ENCODE data around the gene CEP104. TPM values are rescaled to one million over a fixed set of nuclear protein-coding genes. Genes with fewer than 3 reads are reported as not detected.

The CEP104 gene
- total and polyA plus RNA-seq, 2 donors: 17.0 to 20.3 TPM

DNA sequence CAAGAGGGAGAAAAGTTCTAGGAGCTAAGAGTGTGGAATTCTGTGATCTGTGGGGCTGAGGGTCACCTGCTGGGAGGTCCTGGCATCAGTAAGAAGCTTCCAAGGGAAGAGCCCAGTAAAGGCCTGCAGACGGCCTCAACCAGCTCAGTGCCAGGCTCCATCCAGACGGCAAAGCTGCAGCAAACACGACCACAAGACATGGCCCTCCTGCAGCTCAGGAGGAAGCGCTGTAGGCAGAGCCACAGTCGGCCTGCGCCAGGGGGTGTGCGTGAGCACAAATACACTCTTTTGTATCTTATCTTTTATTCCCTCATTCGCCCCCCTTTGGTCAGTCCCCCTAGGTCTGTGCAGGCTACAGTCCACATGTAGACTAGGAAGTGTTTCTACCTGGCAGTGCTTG is 29.7 kb upstream of the CEP104 start:
- Histone ChIP-seq H3K4me1 (ENCODE audit: insufficient read depth) (no peaks in the 10 kb centered on the region), H3K4me3 (ENCODE audit: low read depth, low read length) (no peak overlapping the region), H3K36me3 (ENCODE audit: insufficient read depth) (peaks cover 4% of the 10 kb centered on the region), H3K27ac (ENCODE audit: low read depth) (no peak overlapping the region)
- no peak for DNase-seq (ENCODE audit: extremely low spot score)
- WGBS: 90% methylated on average over 8 of the region's 8 CpGs

DNA sequence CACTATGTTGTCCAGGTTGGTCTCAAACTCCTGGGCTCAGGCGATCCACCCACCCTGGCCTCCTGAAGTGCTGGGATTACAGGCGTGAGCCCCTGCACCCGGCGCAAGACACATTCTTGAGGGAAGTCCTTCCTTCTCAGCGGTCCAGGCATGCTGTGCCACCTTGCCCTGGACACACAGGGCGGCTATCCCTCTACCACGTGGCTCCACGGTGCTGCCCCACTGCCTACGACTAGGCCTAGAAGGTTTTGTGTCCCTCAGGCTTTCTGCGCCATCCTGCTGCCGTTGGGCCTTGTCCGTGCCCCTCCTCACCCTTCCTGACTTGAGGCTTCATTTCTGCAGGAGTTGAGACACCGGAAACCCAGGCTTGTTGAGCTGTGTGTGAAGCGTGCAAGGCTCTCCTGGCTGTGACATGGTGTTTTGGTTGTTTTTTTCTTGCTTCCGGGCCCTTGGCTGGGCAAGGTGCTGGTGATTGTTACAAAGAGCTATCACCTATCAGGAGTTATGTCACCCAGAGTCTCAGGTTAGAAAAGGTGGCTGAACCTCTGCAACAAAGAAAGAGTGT is 29.2 kb upstream of the CEP104 start:
- Histone ChIP-seq H3K4me1 (ENCODE audit: insufficient read depth) (no peaks in the 10 kb centered on the region), H3K36me3 (ENCODE audit: insufficient read depth) (peaks cover 4% of the 10 kb centered on the region), H3K27ac (ENCODE audit: low read depth) (no peak overlapping the region), H3K4me3 (ENCODE audit: low read depth, low read length) (no peak overlapping the region)
- WGBS: 92% methylated on average over 15 of the region's 15 CpGs
- no peak for DNase-seq (ENCODE audit: extremely low spot score)

- Histone ChIP-seq H3K4me3 (ENCODE audit: low read depth, low read length) (no peak overlapping the region), H3K27ac (ENCODE audit: low read depth) (no peak overlapping the region), H3K4me1 (ENCODE audit: insufficient read depth) (no peaks in the 10 kb centered on the region), H3K36me3 (ENCODE audit: insufficient read depth) (peaks cover 4% of the 10 kb centered on the region)
- 82% methylated on average over 7 of the region's 7 CpGs for WGBS
- DNase-seq (ENCODE audit: extremely low spot score): no peak
Observed at GRCh38 chr1:3885611-3886010, 28.6 kb upstream of the CEP104 start.

- Histone ChIP-seq H3K36me3 (ENCODE audit: insufficient read depth) (no peaks in the 10 kb centered on the region), H3K4me1 (ENCODE audit: insufficient read depth) (no peaks in the 10 kb centered on the region), H3K27ac (ENCODE audit: low read depth) (no peak overlapping the region), H3K4me3 (ENCODE audit: low read depth, low read length) (no peak overlapping the region)
- DNase-seq (ENCODE audit: extremely low spot score): no peak
- WGBS: 89% methylated on average over 13 of the region's 13 CpGs
Observed at GRCh38 chr1:3884966-3885365, 28.0 kb upstream of the CEP104 start.

DNA sequence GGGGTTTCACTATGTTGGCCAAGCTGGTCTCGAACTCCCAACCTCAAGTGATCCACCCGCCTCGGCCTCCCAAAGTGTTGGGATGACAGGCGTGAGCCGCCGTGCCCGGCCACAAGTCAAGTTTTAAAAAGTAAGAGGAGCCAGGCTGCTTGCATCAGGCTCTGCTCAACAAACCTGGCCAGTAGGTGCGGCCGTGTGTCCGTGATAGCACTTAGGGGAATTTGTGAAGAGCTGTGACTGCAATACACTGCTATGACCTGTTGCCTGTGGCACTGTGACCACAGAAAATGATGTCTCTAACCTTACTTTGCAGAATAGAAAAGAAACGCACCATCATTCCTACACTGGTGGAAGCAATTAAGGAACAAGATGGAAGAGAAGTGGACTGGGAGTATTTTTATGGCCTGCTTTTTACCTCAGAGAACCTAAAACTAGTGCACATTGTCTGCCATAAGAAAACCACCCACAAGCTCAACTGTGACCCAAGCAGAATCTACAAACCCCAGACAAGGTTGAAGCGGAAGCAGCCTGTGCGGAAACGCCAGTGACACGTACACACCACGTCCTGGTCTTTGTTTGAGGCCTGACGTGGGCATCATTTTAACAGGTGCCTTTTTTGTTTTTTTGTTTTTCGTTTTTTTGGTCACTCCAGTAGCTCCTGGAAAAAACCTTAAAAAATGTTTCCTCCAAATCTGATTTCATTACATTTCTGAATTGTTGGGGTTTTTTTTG is 26.3 kb upstream of the CEP104 start:
- 96% methylated on average over 18 of the region's 18 CpGs for WGBS
- H3K4me3 ChIP-seq (ENCODE audit: low read depth, low read length): no peak overlapping the region
- H3K36me3 ChIP-seq (ENCODE audit: insufficient read depth): no peaks in the 10 kb centered on the region
- H3K4me1 ChIP-seq (ENCODE audit: insufficient read depth): no peaks in the 10 kb centered on the region
- no peak for DNase-seq (ENCODE audit: extremely low spot score)
- H3K27ac ChIP-seq (ENCODE audit: low read depth): no peak overlapping the region

DNA sequence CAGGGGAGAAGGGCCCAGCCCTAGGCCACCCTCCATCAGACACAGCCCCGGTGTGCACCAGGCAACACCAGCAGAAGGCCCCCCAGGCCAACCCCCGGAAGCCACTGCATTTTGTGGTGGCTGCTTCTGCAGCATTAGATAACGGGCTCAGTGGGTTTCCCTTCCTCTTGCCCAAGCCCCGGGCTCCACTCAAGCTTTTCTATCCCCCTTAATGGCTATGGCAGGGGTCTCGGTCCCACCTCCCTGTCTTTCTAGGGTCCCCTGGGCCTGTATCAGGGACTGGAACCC is 24.1 kb upstream of the CEP104 start:
- H3K36me3 ChIP-seq (ENCODE audit: insufficient read depth): no peaks in the 10 kb centered on the region
- WGBS: 86% methylated on average over 5 of the region's 5 CpGs
- no peak overlapping the region for H3K4me3 ChIP-seq (ENCODE audit: low read depth, low read length)
- no peak for DNase-seq (ENCODE audit: extremely low spot score)
- H3K27ac ChIP-seq (ENCODE audit: low read depth): no peak overlapping the region
- no peaks in the 10 kb centered on the region for H3K4me1 ChIP-seq (ENCODE audit: insufficient read depth)

DNA sequence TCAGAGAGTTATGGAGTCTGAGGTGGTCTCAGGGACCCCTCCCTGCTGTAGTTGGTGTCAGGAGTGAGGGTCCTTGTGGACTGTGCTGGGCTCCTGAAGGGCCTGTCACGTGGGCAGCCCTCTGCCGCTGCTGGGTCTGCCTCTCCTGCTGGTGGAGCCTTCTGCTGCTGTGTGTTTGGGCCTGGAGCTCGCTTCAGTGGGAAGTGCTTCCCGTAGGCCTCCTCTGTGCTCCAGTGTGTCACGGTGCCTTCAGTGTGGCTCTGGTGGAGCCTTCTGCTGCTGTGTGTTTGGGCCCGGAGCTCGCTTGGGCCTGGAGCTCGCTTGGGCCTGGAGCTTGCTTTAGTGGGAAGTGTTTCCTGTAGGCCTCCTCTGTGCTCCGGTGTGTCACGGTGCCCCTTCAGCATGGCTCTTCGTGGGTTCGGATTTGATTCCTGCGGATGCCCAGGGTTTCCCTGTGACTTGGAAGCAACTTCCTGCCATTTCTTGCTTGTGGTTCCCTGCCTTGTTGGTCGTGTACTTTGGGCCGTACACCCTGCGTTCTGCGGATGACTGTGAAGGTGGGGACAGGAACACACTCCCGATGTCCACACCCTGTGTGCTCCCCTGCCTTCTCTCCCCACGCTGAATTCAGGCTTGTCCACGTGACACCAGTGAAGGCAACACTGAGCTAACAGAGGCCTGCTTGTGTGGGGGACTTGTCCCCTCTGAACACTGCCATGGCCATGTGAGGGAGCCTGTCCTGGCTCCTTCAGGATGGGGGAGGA is 23.6 kb upstream of the CEP104 start:
- no peaks in the 10 kb centered on the region for H3K4me1 ChIP-seq (ENCODE audit: insufficient read depth)
- no peak for DNase-seq (ENCODE audit: extremely low spot score)
- H3K36me3 ChIP-seq (ENCODE audit: insufficient read depth): no peaks in the 10 kb centered on the region
- H3K27ac ChIP-seq (ENCODE audit: low read depth): no peak overlapping the region
- WGBS: 92% methylated on average over 20 of the region's 20 CpGs
- H3K4me3 ChIP-seq (ENCODE audit: low read depth, low read length): no peak overlapping the region

- peaks cover 1% of the 10 kb centered on the region for H3K36me3 ChIP-seq (ENCODE audit: insufficient read depth)
- H3K4me3 ChIP-seq (ENCODE audit: low read depth, low read length): no peak overlapping the region
- DNase-seq (ENCODE audit: extremely low spot score): no peak
- H3K27ac ChIP-seq (ENCODE audit: low read depth): no peak overlapping the region
- 83% methylated on average over 9 of the region's 9 CpGs for WGBS
- no peaks in the 10 kb centered on the region for H3K4me1 ChIP-seq (ENCODE audit: insufficient read depth)
Observed at GRCh38 chr1:3879787-3880428, 22.9 kb upstream of the CEP104 start.

DNA sequence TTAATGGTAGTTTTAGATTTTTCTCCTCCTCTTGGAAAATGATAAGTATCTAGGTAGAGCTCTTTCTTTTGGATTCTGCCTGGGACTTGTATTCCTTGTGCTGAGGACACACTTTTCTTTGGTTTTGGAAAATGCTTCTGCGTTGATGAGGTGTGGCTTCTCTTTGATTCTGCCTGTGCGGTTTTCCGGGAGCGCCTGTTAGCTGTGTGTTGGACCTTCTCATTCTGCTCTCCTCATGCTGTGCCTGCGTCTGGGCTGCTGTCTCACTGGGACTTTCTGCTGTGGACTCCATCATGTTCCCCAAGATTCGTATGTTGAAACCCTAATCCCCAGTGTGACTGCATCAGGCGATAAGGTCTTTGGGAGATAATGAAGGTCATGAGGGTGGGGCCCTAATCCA is 22.1 kb upstream of the CEP104 start:
- over 99% methylated on average over 7 of the region's 7 CpGs for WGBS
- DNase-seq (ENCODE audit: extremely low spot score): no peak
- H3K4me1 ChIP-seq (ENCODE audit: insufficient read depth): no peaks in the 10 kb centered on the region
- no peak overlapping the region for H3K27ac ChIP-seq (ENCODE audit: low read depth)
- no peak overlapping the region for H3K4me3 ChIP-seq (ENCODE audit: low read depth, low read length)
- peaks cover 1% of the 10 kb centered on the region for H3K36me3 ChIP-seq (ENCODE audit: insufficient read depth)

- H3K36me3 ChIP-seq (ENCODE audit: insufficient read depth): peaks cover 7% of the 10 kb centered on the region
- WGBS: 90% methylated on average over 16 of the region's 16 CpGs
Observed at GRCh38 chr1:3876716-3877115, 19.7 kb upstream of the CEP104 start.

GRCh38 chr1:3874736-3875135 is 17.7 kb upstream of the CEP104 start:
- no peak overlapping the region for H3K27ac ChIP-seq (ENCODE audit: low read depth)
- 95% methylated on average over 23 of the region's 23 CpGs for WGBS
- H3K36me3 ChIP-seq (ENCODE audit: insufficient read depth): peaks cover 8% of the 10 kb centered on the region
- no peaks in the 10 kb centered on the region for H3K4me1 ChIP-seq (ENCODE audit: insufficient read depth)
- DNase-seq (ENCODE audit: extremely low spot score): no peak
- H3K4me3 ChIP-seq (ENCODE audit: low read depth, low read length): no peak overlapping the region

More at GRCh38 chr1:3876716-3877115, 19.7 kb upstream of the CEP104 start:
- H3K27ac ChIP-seq (ENCODE audit: low read depth): no peak overlapping the region
- no peaks in the 10 kb centered on the region for H3K4me1 ChIP-seq (ENCODE audit: insufficient read depth)
- no peak for DNase-seq (ENCODE audit: extremely low spot score)
- no peak overlapping the region for H3K4me3 ChIP-seq (ENCODE audit: low read depth, low read length)

- 92% methylated on average over 8 of the region's 8 CpGs for WGBS
- Histone ChIP-seq H3K4me3 (ENCODE audit: low read depth, low read length) (no peak overlapping the region), H3K36me3 (ENCODE audit: insufficient read depth) (peaks cover 8% of the 10 kb centered on the region), H3K4me1 (ENCODE audit: insufficient read depth) (no peaks in the 10 kb centered on the region), H3K27ac (ENCODE audit: low read depth) (no peak overlapping the region)
- no peak for DNase-seq (ENCODE audit: extremely low spot score)
Observed at GRCh38 chr1:3872546-3872945, 15.5 kb upstream of the CEP104 start.

- Histone ChIP-seq H3K4me1 (ENCODE audit: insufficient read depth) (no peaks in the 10 kb centered on the region), H3K36me3 (ENCODE audit: insufficient read depth) (peaks cover 8% of the 10 kb centered on the region)
- 96% methylated on average over 7 of the region's 7 CpGs for WGBS
Observed at GRCh38 chr1:3871451-3871805, 14.4 kb upstream of the CEP104 start.

More at GRCh38 chr1:3871451-3871805, 14.4 kb upstream of the CEP104 start:
- H3K27ac ChIP-seq (ENCODE audit: low read depth): no peak overlapping the region
- no peak overlapping the region for H3K4me3 ChIP-seq (ENCODE audit: low read depth, low read length)
- DNase-seq (ENCODE audit: extremely low spot score): no peak

Data from urinary bladder (tissue), 4 donors.